Measurements from ENCODE around the gene C22orf23. TPM values are rescaled to one million over a fixed set of nuclear protein-coding genes. Genes with fewer than 3 reads are reported as not detected.

Gene C22orf23
- total and polyA plus RNA-seq, 2 of the 13 experiments (the other 11 are each of a cell fraction or from before 2014, with no cell fraction given), result 0.21 to 0.24 TPM

DNA sequence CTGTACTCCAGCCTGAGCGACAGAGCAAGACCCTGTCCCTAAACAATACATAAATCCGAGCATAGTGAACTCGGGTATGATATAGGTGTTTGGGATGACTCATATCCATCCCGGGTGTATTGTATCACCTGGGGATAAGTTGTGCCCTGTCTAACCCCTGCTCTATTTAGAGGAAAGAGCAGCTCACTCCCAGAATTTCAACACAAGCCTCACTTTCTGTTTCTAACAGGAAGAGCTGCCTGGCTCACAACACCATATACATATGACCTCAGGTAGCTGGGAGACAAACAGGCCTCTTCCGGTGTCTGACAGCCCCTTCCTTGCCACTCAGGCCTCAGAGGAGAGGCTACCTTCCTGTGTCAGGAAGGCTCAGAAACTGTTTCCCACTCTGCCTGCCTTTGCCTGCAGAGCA, 57.2 kb downstream of the C22orf23 start (continued):
- TF ChIP-seq ZNF747 (CRISPR knock-in tag; IDR thresholded peaks at IDR 0.05; ENCODE audit: borderline replicate concordance), result no peak
- TF ChIP-seq, protein P1, sequence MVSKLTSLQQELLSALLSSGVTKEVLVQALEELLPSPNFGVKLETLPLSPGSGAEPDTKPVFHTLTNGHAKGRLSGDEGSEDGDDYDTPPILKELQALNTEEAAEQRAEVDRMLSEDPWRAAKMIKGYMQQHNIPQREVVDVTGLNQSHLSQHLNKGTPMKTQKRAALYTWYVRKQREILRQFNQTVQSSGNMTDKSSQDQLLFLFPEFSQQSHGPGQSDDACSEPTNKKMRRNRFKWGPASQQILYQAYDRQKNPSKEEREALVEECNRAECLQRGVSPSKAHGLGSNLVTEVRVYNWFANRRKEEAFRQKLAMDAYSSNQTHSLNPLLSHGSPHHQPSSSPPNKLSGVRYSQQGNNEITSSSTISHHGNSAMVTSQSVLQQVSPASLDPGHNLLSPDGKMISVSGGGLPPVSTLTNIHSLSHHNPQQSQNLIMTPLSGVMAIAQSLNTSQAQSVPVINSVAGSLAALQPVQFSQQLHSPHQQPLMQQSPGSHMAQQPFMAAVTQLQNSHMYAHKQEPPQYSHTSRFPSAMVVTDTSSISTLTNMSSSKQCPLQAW (CRISPR knock-in tag; IDR thresholded peaks at IDR 0.05), result 0 out of 2 replicates have a peak, but pooled peaks have one; percentile 19
- TF ChIP-seq ZNF34 (CRISPR knock-in tag; IDR thresholded peaks at IDR 0.05; ENCODE audit: borderline replicate concordance), result no peak
- no peak for TF ChIP-seq ZNF777 (CRISPR knock-in tag; IDR thresholded peaks at IDR 0.05)
- peak; percentile 69 for TF ChIP-seq MED1 (CRISPR knock-in tag; IDR thresholded peaks at IDR 0.05)
- TF ChIP-seq GABPA (IDR thresholded peaks at IDR 0.05; ENCODE audit: low read depth, low read length), result peak; percentile 41; the same call in 1 of the 2 replicates
- peak; percentile 85 for TF ChIP-seq GABPA (CRISPR knock-in tag; IDR thresholded peaks at IDR 0.05; ENCODE audit: low read depth)
- no peak for TF ChIP-seq SMAD9 (CRISPR knock-in tag; IDR thresholded peaks at IDR 0.05)
- TF ChIP-seq BRCA1 (CRISPR knock-in tag; IDR thresholded peaks at IDR 0.05), result no peak
- peak; percentile 93 for TF ChIP-seq ELF3 (CRISPR knock-in tag; IDR thresholded peaks at IDR 0.05)
- 0 out of 2 replicates have a peak, but pooled peaks have one; percentile 18 for TF ChIP-seq JUND (CRISPR knock-in tag; IDR thresholded peaks at IDR 0.05)
- TF ChIP-seq TEAD2 (CRISPR knock-in tag; IDR thresholded peaks at IDR 0.05), result no peak
- peak; percentile 90 for TF ChIP-seq RBAK (CRISPR knock-in tag; IDR thresholded peaks at IDR 0.05)
- TF ChIP-seq SKI (IDR thresholded peaks at IDR 0.05; ENCODE audit: partially characterized antibody), result peak; percentile 42
- no peak for TF ChIP-seq U2AF2 (IDR thresholded peaks at IDR 0.05; ENCODE audit: low read depth, low read length)
- TF ChIP-seq ZNF12 (CRISPR knock-in tag; IDR thresholded peaks at IDR 0.05), result no peak
- peak; percentile 62 for TF ChIP-seq KAT8 (CRISPR knock-in tag; IDR thresholded peaks at IDR 0.05)
- no peak for TF ChIP-seq GRHL1 (CRISPR knock-in tag; conservative IDR thresholded peaks at IDR 0.05)
- TF ChIP-seq RFX5 (IDR thresholded peaks at IDR 0.05; ENCODE audit: low read depth, low read length), result no peak
- TF ChIP-seq HOMEZ (CRISPR knock-in tag; IDR thresholded peaks at IDR 0.05; ENCODE audit: low read depth), result 0 out of 2 replicates have a peak, but pooled peaks have one; percentile 19
- peak in 1 of 2 experiments; percentile 38; a peak in 1 of 4 replicates for TF ChIP-seq KLF16 (CRISPR knock-in tag; IDR thresholded peaks at IDR 0.05)
- TF ChIP-seq, protein P2, sequence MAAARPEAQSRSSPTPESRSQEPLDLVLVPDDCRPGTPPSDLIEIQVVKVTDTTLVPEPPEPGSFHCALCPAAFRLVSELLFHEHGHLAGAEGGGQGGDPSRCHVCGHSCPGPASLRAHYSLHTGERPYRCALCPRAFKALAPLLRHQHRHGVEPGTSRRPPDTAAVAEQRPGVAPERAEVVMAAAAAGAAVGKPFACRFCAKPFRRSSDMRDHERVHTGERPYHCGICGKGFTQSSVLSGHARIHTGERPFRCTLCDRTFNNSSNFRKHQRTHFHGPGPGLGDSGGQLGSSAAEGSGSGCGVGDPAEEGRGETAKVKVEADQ (CRISPR knock-in tag; IDR thresholded peaks at IDR 0.05; ENCODE audit: borderline replicate concordance), result no peak
- TF ChIP-seq CC2D1A (CRISPR knock-in tag; IDR thresholded peaks at IDR 0.05), result no peak
- peak; percentile 47; the same call in 1 of the 2 replicates for TF ChIP-seq ZNF792 (CRISPR knock-in tag; IDR thresholded peaks at IDR 0.05)
- TF ChIP-seq DNMT3B (CRISPR knock-in tag; conservative IDR thresholded peaks at IDR 0.05), result no peak

Data from HepG2 (cell line).